Fibroblast of skin of abdomen (primary cell): ENCODE results near the gene IL13RA1.
"Not testable (repeated sequence)": the region's sequence is repeated elsewhere in the genome, so short reads cannot be mapped to it uniquely, and the experiment has no call there.

Source experiments
- DNase-seq: peaks from one replicate; pipeline ENCODE4 v3.0.0-alpha.2; 2013

The IL13RA1 gene

DNA sequence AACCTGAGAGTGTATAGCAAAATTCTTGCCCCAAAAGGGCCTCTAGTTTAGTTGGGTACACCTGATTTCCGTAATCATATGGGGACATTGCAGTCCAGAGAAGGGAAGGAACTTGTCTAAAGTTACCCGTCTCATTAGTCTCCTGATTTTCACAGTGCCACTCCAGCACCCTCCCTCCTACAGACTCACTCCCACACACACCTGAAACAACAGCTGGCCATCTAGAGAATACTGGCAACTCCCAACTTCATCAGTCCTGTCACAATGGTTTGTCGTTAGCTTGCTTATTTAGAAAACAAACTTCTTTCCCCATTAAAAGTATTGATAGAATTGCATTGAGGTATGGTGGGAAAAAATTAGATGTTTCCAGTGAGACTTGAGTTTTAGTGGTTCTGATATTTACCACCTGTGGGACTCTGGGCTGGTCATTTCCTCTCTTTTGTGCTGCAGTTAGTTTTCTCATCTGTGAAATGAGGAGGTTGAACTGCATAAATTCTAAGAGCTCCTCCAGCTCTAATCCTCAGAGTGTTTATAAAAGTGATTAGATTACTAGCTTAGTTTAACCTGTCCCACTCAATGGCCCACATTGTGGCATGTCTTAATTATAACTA lies 1.7 kb downstream of the IL13RA1 start:
- no peak for DNase-seq

DNA sequence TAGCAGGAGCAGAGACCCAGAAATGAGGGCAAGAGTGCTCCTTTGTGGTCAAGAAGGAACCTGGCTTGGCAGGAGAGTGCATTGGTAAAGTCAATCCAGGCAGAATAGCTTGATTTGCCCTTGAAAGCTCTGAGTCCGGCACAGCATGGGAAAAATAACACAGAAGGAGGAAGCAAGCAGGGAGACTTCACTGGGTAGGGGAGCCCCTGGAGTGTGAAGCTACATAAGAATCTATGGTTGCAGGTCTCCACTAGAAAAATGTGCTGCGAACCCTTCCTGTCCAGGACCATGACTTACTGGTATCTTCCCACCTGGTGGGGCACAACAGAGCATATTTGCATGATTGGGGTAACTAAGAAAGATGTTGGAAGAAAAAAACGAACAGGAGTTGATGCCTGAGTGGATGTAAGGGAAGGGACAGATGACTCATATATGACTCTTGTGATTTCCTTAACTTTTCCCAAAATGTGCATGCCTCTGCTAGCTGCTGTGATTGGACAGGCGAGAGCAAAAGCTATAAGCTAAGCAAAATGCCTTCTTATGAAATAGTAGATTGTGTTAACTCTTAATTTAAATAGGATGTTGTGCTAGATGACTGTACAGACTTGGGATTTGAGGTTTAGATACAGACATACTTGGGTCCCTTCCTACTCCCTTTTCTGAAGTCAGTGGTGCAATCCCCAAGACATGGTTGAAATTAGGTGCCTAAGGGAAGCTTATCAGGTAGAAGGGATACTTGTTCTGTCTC lies 3.3 kb downstream of the IL13RA1 start:
- DNase-seq = peak; percentile 88

DNA sequence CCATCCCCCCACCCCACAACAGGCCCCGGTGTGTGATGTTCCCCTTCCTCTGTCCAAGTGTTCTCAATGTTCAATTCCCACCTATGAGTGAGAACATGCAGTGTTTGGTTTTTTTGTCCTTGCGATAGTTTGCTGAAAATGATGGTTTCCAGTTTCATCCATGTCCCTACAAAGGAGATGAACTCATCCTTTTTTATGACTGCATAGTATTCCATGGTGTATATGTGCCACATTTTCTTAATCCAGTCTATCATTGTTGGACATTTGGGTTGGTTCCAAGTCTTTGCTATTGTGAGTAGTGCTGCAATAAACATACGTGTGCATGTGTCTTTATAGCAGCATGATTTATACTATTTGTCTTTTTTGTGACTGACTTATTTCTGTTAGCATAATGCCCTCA lies 5.1 kb downstream of the IL13RA1 start:
- DNase-seq = not testable (repeated sequence)

DNA sequence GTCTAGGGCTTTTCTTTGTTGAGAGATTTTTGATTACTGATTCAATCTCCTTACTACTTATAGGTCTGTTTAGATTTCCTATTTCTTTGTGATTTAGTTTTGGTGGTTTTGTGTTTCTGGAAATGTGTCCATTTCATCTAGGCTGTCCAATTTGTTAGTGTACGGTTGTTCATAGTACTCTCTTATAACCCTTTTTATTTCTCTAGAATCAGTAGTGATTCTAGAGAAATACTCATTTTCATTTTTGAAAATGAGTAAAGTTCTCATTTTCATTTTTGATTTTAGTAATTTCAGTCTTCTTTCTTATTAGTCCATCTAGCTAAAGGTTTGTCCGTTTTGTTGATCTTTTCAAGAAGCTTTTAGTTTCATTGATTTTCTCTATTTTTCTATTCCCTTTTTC lies 7.5 kb downstream of the IL13RA1 start:
- no peak for DNase-seq

DNA sequence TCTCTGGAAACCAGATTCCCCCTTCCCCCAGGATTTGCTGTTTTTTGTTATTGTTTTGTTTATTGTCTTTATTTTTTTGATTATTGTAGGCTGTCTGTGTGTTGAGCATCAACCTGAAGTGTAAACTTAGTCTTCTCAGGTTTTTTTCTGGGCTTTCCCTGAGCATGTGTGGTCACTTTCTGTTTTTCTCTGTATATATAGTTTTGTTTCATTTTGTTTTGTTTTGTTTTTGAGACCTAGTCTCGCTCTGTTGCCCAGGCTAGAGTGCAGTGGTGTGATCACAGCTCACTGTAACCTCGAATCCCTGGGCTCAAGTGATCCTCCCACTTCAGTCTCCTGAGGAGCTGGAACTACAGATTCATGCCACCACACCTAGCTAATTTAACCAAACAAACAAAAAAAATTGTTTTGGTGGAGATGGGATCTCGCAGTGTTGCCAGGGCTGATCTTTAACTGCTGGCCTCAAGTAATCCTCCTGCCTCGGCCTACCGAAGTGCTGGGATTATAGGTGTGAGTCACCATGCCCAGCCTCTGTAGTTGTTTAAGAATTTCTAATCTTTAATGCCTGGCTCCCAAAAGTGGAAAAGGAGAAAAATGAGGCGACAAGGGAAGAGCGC lies 9.1 kb downstream of the IL13RA1 start:
- DNase-seq = no peak

DNA sequence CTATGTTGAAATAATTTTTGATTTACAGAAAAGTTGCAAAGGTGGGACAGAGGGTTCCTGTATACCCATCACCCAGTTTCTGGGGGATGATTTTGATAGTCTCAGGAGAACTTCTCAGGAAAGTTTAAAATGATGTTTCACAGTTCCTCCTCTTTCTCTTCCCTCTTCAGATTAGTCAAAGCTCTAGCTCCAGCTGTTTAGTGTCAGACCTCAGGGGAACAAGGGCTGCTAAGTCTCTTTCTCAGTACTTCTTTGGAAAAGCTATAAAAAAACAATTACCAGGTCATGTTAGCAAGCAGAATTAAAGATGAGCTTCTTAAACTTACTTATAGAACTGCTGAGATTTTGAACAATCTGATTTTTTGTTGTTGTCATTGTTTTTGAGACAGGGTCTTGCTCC lies 12.2 kb downstream of the IL13RA1 start:
- no peak for DNase-seq

DNA sequence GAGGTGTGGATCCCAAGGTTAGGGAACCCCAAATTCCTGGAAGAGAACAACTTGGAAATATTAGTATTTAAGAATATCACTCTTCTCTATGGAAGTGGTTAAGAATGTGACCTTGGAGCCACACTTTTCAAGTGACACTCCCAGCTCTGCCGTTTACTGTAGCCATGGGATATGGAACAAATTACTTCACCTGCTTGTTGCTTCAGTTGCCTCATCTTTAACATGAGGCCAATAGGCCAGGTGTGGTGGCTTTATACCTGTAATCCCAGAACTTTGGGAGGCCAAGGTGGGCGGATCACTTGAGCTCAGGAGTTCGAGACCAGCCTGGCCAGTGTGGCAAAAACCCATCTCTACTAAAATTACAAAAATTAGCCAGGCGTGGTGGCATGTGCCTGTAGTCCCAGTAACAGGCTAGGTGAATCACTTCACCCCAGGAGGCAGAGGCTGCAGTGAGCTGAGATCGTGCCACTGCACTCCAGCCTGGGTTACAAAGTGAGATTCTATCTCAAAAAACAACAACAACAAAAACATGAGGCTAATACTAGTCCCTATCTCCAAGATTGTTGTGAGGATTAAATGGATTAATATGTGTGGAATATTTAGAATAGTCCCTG lies 13.0 kb downstream of the IL13RA1 start:
- no peak for DNase-seq

DNA sequence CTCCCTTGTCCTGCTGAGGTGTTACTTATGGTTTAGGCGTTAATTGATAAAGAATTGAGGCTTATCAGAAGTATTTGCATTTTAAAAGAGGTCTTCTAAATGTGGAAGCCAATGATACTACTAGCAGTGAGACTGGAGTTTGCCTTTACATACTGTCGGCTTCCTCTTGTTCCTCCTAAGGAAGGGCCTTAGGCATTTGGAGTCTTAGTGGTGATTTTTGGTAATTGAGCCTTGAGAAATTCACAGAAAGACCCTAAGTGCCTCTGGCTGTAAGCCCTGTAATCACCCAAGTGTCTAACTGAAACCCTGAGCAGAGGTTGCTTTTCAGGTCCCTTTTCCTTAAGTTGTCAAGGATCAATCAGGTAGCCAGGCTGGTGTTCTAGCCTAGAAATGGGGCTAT lies 14.8 kb downstream of the IL13RA1 start:
- no peak for DNase-seq

DNA sequence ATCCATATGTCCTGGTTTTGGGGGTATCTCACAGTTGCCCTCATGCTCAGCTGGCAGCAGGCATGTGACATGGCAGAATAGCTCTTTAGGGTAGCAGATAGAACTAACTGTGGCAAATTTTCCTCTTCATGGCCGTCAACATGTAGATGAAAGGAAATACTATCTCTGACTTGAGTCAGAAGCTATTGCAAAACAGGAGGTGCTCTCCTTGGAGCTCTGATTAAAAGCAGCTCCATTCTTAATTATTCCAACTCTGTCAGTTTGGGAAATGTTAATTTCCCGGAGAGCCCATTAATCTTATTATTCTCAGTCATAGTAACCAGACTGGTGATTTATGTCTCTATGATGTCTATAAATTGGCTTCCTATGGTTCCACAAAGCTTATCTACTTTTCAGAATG lies 18.2 kb downstream of the IL13RA1 start:
- peak; percentile 56 for DNase-seq

DNA sequence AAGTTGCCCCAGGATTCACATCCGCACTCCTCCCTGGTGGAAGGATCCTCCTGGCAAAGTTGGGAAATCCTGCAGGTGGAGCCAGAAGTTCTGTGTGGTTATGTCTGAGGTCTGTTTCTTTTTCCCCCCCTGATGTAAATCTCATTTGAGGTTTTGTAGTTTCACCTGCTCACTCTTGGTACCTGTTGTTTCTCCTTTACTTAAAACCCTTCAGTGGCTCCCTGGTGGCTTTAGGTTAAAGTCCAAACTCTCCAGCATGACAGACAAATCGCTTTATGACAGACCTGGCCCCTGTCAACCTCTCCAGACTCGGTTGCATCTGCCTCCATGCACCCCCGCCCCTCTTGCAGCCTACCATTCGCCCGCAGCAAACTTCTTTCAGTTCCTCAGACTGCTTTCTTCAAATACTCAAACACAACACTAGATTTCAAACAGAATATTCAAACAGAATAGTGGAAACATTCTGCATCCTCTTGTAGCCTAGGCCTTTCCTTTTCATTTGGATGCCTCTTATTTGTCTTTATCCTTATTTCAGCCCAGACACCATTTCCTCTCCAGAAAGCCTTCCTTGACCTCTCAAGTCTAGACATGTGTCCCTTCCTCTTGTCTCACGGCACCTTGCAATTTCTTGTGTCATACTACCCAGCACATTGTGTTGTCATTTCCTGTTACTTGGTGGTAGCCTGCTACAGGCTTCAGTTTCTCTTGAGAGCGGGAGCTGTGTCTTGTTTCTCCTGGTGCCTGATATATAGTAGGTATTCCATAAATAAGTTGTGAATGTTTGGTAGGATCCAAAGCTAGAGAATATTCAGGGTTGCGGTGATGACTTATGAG lies 24.8 kb downstream of the IL13RA1 start:
- DNase-seq = no peak

DNA sequence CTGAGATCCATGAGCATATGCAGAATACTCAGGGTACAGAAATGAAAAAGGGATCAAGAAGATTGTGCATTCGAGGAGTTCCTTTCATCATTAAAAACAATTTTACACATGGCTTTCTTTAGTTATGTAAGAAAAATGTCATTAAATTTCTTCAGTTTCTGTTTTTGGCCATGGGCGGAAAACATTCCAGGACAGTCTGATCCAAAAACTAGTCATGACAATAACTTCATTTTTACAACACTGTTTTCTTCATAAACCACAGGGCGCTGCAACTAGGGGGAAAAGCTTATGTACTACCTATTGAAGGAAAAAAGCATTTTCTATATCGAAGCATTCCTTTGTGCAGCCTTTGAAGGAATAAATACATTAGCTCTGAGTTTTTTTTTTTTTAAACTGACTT lies 28.2 kb downstream of the IL13RA1 start:
- DNase-seq = no peak

DNA sequence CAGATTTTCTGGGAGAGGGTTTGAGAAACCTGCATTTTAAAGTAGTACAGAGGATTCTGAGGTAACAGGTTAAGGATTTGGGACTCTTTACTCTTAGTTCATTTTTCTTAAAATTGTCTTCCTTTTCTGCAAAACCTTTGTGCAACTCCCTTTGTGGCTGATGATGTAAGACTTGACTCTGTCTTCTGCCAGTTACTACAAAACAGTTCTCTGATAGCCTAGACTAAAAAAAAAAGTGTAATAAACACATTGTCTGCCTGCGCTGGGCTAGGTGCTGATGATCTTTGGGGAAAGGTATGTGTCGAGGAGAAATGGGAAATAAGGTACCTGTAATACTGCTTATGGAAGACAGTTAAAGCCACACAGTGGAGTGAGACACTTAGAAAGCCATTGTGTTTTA lies 28.7 kb downstream of the IL13RA1 start:
- DNase-seq = no peak

DNA sequence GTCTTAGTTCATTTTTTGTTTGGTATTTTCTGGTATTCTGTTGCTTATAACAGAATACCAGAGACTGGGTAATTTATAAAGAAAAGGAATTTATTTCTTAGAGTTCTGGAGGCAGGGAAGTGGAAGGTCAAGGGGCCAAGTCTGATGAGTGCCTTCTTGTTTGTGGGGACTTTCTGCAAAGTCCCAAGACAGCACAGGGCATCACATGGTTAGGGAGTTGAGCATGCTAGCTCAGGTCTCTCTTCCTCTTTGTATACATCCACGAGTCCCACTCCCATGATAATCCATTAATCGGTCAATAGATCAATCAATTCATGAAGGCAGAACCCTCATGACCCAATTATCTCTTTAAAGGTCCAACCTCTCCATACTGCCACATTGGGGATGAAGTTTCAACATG lies 31.1 kb downstream of the IL13RA1 start:
- no peak for DNase-seq

DNA sequence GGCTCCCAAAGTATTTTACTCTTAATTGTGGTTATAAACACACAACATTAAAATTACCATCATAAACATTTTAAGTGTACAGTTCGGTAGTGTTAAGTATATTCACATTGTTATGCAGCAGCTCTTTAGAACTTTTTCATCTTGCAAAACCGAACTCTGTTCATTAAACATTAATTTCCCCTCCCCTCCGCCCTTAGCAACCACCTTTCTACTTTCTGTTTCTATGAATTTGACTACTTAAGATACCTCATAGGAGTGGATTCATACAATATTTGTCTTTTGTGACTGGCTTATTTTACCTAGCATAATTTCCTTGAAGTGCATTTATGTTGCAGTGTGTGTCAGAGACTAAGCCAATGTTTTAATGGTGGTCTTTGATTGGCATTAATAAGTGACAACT lies 32.6 kb downstream of the IL13RA1 start:
- no peak for DNase-seq

DNA sequence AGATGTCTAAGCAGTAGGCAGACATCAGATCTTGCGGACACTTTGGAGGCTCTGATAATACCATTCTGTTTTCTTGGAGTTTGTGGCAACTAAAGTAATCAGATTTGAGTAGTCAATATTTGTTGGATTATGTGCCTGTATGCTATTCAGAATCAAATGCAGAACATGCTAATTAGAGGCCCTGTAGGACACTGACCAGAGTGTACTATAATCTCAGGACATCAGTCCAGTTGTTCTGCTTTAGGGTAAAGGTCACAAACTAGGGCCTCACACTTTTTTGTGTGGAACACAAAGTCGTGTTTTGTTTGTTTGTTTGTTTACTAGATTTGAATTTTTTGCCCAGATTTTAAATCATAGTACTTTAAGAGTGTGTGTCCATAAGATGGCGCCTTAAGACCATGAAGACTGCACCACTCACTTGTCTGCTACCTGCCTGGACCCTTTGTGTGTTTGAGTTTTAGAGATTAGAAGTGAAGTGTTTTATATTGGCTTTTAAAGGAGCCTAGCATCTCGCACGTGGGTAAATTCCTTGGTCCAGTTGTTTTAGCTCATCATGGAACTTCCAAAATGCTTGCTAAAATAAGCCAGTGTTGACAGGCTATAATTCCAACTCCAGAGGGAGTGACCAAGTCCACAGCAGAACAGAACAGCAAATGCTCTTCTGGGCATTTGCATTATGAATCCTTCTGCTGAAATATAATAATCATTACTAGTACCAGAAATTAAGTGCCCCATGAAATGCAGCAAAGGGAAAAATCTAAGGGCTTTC lies 34.7 kb downstream of the IL13RA1 start:
- no peak for DNase-seq

DNA sequence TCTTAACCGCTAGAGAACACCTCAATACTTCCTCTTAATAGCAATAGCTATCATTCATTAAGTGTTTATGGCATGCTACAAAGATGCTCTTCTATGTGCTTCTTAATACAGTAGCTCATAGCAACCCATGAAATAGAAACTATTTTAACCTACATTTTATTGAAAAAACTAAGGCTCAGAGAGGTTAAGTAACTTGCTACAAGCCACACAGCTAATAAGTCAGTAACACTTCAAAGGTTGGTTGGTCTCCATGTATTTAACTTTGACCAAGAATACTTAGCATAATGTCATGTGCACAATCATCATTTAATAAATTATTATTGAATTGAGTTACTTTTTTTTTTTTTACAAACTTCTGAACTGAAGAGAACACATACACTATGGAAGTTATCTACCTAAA lies 36.1 kb downstream of the IL13RA1 start:
- no peak for DNase-seq

DNA sequence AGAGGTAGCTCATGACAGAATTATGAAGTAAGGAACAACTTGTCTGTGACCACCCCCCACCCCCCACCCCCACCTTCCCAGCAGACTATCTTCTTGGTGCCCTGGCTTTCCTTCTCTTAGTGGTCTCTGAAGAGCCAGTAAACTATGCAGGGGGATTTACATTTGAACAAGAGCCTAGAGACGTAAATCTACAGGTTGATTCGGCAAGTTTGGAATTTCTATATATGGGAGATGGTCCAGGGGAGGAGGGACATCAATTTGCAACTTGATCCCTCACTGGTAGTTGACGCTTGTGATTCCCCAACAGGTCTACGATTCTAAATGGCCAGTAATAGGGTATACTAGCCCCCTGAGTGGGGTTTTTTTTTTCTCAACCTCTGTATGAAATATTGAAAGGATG lies 36.7 kb downstream of the IL13RA1 start:
- DNase-seq = no peak

DNA sequence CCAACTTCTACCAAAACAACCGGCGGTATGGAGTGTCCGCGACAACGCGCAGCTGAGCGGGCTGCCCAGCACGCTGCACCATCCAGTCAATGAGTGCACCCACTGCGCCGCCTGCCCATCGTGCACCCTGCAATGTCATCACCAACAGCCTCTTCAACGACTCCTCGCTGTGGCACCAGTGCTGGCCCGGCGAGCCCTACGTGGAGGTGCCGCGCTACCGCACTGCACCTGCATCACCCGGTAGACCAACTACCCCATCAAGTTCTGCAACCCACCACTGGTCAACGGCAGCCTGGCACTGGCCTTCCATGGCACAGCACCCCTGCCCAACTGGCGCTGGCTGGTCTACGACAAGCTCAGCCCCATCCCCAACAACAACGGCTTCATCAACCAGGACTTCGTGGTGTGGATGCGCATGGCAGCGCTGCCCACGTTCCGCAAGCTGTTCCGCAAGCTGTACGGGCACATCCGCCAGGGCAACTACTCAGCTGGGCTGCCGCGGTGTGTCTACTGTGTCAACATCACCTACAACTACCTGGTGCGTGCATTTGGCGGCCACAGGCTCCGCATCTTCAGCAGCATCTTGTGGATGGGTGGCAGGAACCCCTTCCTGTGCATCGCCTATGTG lies 42.8 kb downstream of the IL13RA1 start:
- DNase-seq = no peak

DNA sequence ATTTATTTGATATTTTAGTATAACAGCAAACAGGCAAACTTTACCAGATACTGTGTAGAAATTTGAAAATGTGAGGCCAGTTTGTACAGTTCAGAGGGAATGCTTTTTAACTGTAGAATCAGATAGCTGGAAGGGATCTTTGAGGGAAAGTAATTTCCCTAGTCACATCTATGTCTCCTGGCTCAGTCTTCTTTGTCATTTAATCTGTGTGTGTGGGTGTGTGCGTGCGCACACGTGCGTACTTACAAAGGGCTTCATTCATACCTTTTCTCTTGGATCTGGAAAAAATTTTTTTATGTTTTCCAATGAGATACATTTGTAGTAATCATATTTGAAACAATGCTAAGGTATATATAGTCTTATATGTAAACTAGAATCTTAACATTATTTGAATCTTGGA lies 44.6 kb downstream of the IL13RA1 start:
- no peak for DNase-seq

DNA sequence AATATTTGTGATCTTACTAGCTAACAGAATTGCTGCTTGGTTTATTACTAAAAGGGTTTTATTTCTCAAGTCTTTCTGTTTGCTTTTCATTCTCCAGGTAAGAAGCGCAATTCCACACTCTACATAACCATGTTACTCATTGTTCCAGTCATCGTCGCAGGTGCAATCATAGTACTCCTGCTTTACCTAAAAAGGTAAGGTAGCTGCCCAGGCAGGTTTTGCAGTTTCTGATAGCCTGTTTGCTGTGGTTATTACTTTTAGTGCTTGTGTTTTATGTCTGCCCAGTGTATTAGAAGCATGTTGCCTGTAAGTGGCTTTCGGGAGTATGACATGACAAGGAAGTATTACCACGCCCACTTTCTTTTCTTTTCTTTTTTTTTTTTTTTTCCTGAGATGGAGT lies 46.4 kb downstream of the IL13RA1 start:
- no peak for DNase-seq

DNA sequence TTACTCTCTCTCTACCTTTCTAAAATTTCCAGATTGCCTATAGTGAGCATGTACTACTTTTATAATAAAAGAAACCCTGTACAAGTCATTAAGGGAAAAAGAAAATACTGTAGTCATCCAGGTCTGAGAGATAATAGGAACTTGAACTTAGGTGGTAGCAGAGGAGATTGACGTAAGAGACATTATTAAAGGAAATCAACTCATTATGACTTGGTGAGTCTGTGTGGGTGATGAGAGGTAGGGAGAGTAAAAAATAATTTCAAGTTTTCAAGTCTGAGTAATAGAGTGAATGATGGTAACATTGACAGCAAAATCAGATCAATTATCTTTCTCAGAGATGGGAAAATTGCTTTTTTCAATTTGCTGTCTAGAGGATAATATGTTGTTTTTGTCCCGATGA lies 52.2 kb downstream of the IL13RA1 start:
- DNase-seq = no peak

DNA sequence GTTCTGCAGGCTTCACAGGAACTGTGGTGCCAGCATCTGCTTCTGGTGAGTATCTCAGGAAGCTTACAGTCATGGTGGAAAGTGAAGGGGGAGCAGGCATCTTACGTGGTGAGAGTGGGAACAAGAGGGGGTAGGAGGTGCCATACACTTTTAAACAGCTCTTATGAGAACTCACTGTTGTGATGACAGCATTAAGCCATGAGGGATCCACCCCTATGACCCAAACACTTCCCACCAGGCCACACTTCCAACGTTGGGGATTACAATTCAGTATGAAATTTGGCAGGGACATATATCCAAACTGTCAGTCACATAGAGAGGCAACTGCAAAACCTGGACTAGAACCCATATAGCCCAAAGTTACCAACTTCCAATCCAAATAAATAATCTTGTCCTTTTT lies 53.1 kb downstream of the IL13RA1 start:
- no peak for DNase-seq
